Mesothelial cell of epicardium (in vitro differentiated cells): Measurements from ENCODE around the gene FBXL2. TPM values are rescaled to one million over a fixed set of nuclear protein-coding genes. Genes with fewer than 3 reads are reported as not detected.

Experiments used
- DNase-seq, 2 experiments: peaks; one replicate each; pipeline ENCODE4 v3.0.0; 2021; ENCODE audit warnings: low spot score in 2 of 2; ENCODE audit not compliant: unreplicated experiment in 2 of 2
- H3K27ac Mint-ChIP-seq: 2 replicates; pipeline ENCODE4 v1.8.0; 2021; ENCODE audit warnings: mixed read lengths
- H3K27me3 Mint-ChIP-seq: 2 replicates; pipeline ENCODE4 v1.8.0; 2021; ENCODE audit warnings: low read depth, mixed read lengths
- H3K36me3 Mint-ChIP-seq: 2 replicates; pipeline ENCODE4 v1.8.0; 2021; ENCODE audit warnings: mixed read lengths
- H3K4me1 Mint-ChIP-seq: 2 replicates; pipeline ENCODE4 v1.8.0; 2021; ENCODE audit warnings: mixed read lengths
- H3K4me3 Mint-ChIP-seq: 2 replicates; pipeline ENCODE4 v1.8.0; 2021; ENCODE audit warnings: mild to moderate bottlenecking, moderate library complexity, mixed read lengths
- H3K9me3 Mint-ChIP-seq: 2 replicates; pipeline ENCODE4 v1.8.0; 2021; ENCODE audit warnings: mixed read lengths
- CTCF ChIP-seq: fragments of 200-600 bp; sonication (generic); IDR thresholded peaks from one replicate; pipeline ENCODE4 v1.5.0; 2021; ENCODE audit warnings: antibody characterized with exemption; ENCODE audit not compliant: unreplicated experiment
- total RNA-seq: library from RNA; stranded (reverse); gene quantifications from 3 replicates; pipeline ENCODE4 v1.2.1, GENCODE V29; 2021

The FBXL2 gene
- total RNA-seq, 1 donor from 2014 or later, result 25.6 TPM

GRCh38 chr3:33377489-33377888, 100.2 kb downstream of the FBXL2 start:
- Mint-ChIP-seq H3K36me3 (peaks cover 30% of the 10 kb centered on the region), H3K27ac (no peak overlapping the region), H3K9me3 (no peaks in the 10 kb centered on the region), H3K4me1 (no peaks in the 10 kb centered on the region), H3K27me3 (no peaks in the 10 kb centered on the region), H3K4me3 (no peak overlapping the region)
- TF ChIP-seq CTCF, result no peak
- DNase-seq, result no peak

GRCh38 chr3:33377931-33378330, 100.7 kb downstream of the FBXL2 start:
- Mint-ChIP-seq H3K4me1 (no peaks in the 10 kb centered on the region), H3K4me3 (no peak overlapping the region), H3K36me3 (peaks cover 27% of the 10 kb centered on the region), H3K9me3 (no peaks in the 10 kb centered on the region), H3K27ac (no peak overlapping the region), H3K27me3 (no peaks in the 10 kb centered on the region)
- DNase-seq, result no peak
- no peak for TF ChIP-seq CTCF

- Mint-ChIP-seq H3K4me1 (peaks cover 2% of the 10 kb centered on the region), H3K4me3 (no peak overlapping the region), H3K9me3 (no peaks in the 10 kb centered on the region), H3K27me3 (no peaks in the 10 kb centered on the region), H3K27ac (no peak overlapping the region), H3K36me3 (peaks cover 32% of the 10 kb centered on the region)
- DNase-seq, result no peak
- no peak for TF ChIP-seq CTCF
These were observed 103.4 kb downstream of the FBXL2 start for GRCh38 chr3:33380653-33381052.

- no peak overlapping the region for H3K27ac Mint-ChIP-seq
- H3K4me3 Mint-ChIP-seq, result no peak overlapping the region
- no peaks in the 10 kb centered on the region for H3K27me3 Mint-ChIP-seq
- H3K9me3 Mint-ChIP-seq, result no peaks in the 10 kb centered on the region
- peaks cover 28% of the 10 kb centered on the region for H3K36me3 Mint-ChIP-seq
- peaks cover 9% of the 10 kb centered on the region for H3K4me1 Mint-ChIP-seq
- no peak for TF ChIP-seq CTCF
- DNase-seq, result no peak
These were observed 106.7 kb downstream of the FBXL2 start for GRCh38 chr3:33383951-33384350.

GRCh38 chr3:33385423-33385822, 108.2 kb downstream of the FBXL2 start:
- TF ChIP-seq CTCF, result no peak
- peaks cover 32% of the 10 kb centered on the region for H3K36me3 Mint-ChIP-seq
- peaks cover 10% of the 10 kb centered on the region for H3K4me1 Mint-ChIP-seq
- DNase-seq, result no peak
- H3K27ac Mint-ChIP-seq, result no peak overlapping the region
- H3K9me3 Mint-ChIP-seq, result no peaks in the 10 kb centered on the region
- no peak overlapping the region for H3K4me3 Mint-ChIP-seq
- H3K27me3 Mint-ChIP-seq, result no peaks in the 10 kb centered on the region

GRCh38 chr3:33386631-33387030, 109.4 kb downstream of the FBXL2 start:
- H3K27ac Mint-ChIP-seq, result no peak overlapping the region
- H3K9me3 Mint-ChIP-seq, result no peaks in the 10 kb centered on the region
- H3K36me3 Mint-ChIP-seq, result peaks cover 35% of the 10 kb centered on the region
- no peaks in the 10 kb centered on the region for H3K27me3 Mint-ChIP-seq
- no peak for TF ChIP-seq CTCF
- H3K4me3 Mint-ChIP-seq, result no peak overlapping the region
- H3K4me1 Mint-ChIP-seq, result peaks cover 10% of the 10 kb centered on the region
- no peak for DNase-seq
